Activated naive CD4-positive, alpha-beta T cell treated with anti-CD3 and anti-CD28 coated beads, Interleukin-2, amount 50 U/mL, for 24 hours (primary cell): ENCODE data around the gene RNF32.
A peak's percentile ranks its signal among the peaks of the same experiment; 100 is the strongest.
"Not testable (repeated sequence)": the region's sequence is repeated elsewhere in the genome, so short reads cannot be mapped to it uniquely, and the experiment has no call there.

Experiments
- H3K27ac Mint-ChIP-seq: one replicate; pipeline ENCODE4 v1.8.0; 2021; ENCODE audit warnings: mild to moderate bottlenecking, mixed read lengths
- H3K27me3 Mint-ChIP-seq: one replicate; pipeline ENCODE4 v1.8.0; 2021; ENCODE audit warnings: mixed read lengths
- H3K36me3 Mint-ChIP-seq: one replicate; pipeline ENCODE4 v1.8.0; 2021; ENCODE audit warnings: mixed read lengths
- H3K4me1 Mint-ChIP-seq: one replicate; pipeline ENCODE4 v1.8.0; 2021; ENCODE audit warnings: mixed read lengths
- H3K4me3 Mint-ChIP-seq: one replicate; pipeline ENCODE4 v1.8.0; 2021; ENCODE audit warnings: mild to moderate bottlenecking, mixed read lengths
- H3K9me3 Mint-ChIP-seq: one replicate; pipeline ENCODE4 v1.8.0; 2021; ENCODE audit warnings: mixed read lengths

The RNF32 gene

GRCh38 chr7:156625580-156625979 is 15.0 kb upstream of the RNF32 start:
- Mint-ChIP-seq H3K4me3 (no peak overlapping the region), H3K4me1 (no peaks in the 10 kb centered on the region), H3K27ac (no peak overlapping the region), H3K36me3 (no peaks in the 10 kb centered on the region), H3K27me3 (peaks cover 19% of the 10 kb centered on the region), H3K9me3 (peaks cover 21% of the 10 kb centered on the region)

- peaks cover 14% of the 10 kb centered on the region for H3K27me3 Mint-ChIP-seq
- H3K36me3 Mint-ChIP-seq = no peaks in the 10 kb centered on the region
- no peak overlapping the region for H3K27ac Mint-ChIP-seq
- H3K4me1 Mint-ChIP-seq = no peaks in the 10 kb centered on the region
- peaks cover 18% of the 10 kb centered on the region for H3K9me3 Mint-ChIP-seq
- no peak overlapping the region for H3K4me3 Mint-ChIP-seq
Observed at GRCh38 chr7:156626220-156626895, 14.2 kb upstream of the RNF32 start.

- H3K27ac Mint-ChIP-seq = no peak overlapping the region
- H3K9me3 Mint-ChIP-seq = peaks cover 9% of the 10 kb centered on the region
- no peaks in the 10 kb centered on the region for H3K36me3 Mint-ChIP-seq
- no peaks in the 10 kb centered on the region for H3K4me1 Mint-ChIP-seq
- peaks cover 3% of the 10 kb centered on the region for H3K27me3 Mint-ChIP-seq
- H3K4me3 Mint-ChIP-seq = no peak overlapping the region
Observed at GRCh38 chr7:156628562-156628961, 12.0 kb upstream of the RNF32 start.

GRCh38 chr7:156629873-156630272 is 10.7 kb upstream of the RNF32 start:
- Mint-ChIP-seq H3K36me3 (no peaks in the 10 kb centered on the region), H3K27ac (no peak overlapping the region), H3K4me1 (no peaks in the 10 kb centered on the region), H3K4me3 (no peak overlapping the region), H3K27me3 (peaks cover 6% of the 10 kb centered on the region), H3K9me3 (peaks cover 9% of the 10 kb centered on the region)

DNA sequence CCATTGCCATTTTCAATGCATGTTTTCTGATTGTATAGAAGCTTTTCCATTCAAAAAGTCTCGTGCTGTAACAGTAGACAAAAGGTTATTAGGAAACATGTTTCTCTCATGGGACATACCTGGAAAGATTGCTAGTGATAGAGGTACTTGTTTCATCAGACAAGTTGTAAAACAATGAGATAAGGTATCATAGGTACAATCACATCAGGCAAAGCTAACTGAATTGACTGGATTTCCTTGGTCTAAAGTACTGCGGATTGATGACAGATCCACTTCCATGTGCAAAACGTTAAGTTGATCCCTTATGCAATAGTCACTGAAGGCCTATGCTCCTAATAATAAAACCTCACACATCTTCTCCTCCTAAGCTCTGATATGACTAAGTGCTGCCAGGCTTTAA is 6.5 kb upstream of the RNF32 start:
- Mint-ChIP-seq H3K4me3 (no peak overlapping the region), H3K36me3 (no peaks in the 10 kb centered on the region), H3K9me3 (peaks cover 2% of the 10 kb centered on the region), H3K27me3 (peaks cover 19% of the 10 kb centered on the region), H3K27ac (no peak overlapping the region), H3K4me1 (peaks cover under 1% of the 10 kb centered on the region)

DNA sequence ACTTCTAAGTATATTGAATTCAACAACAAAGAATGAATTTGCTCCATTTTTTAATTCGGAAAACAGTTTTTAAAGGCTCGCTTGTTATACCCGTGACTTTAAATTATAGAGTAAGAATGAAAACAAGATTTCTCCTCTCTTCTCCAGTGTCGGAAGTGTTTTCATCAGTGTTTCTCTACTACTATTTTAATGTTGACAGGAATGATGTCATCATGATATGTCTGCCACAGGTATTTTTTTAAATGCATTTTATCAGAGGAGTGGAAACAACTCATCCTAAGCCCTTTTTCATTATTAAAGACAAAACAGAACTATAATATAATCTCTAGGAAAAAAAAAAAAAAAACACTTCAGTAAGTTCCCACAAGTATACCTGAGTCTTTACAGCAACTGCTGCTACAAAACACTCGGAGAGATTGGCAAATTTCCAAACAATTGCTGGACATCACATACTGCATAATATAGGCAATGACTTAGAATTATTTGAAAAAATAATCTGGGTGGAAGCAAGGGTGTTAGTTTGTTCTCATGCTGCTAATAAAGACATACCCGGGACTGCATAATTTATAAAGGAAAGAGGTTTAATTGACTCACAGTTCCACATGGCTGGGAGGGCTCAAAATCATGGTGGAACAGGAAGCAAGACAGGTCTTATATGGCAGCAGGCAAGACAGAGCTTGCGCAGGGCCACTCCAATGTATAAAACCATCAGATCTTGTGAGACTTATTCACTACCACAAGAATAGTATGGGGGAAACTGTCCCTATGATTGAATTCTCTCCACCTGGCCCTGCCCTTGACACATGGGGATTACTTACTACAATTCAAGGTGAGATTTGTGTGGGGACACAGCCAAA is 4.8 kb upstream of the RNF32 start:
- Mint-ChIP-seq H3K4me1 (peaks cover 9% of the 10 kb centered on the region), H3K36me3 (peaks cover 4% of the 10 kb centered on the region), H3K9me3 (peaks cover 5% of the 10 kb centered on the region), H3K4me3 (no peak overlapping the region), H3K27me3 (peaks cover 23% of the 10 kb centered on the region), H3K27ac (no peak overlapping the region)

DNA sequence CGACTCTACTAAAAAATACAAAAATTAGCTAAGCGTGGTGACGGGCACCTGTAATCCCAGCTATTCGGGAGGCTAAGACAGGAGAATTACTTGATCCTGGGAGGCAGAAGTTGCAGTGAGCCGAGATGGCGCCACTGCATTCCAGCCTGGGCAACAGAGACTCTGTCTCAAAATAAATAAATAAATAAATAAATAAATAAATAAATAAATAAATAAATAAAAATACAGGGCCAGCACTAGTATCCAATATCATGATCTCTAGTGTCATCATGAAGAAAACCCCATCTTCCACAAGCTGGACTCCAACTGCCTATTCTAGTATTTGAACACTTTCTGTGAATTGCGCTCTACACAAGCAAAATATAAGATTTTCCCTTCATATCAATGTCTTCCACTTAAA is 3.5 kb upstream of the RNF32 start:
- H3K27ac Mint-ChIP-seq, H3K4me3 Mint-ChIP-seq, H3K9me3 Mint-ChIP-seq, H3K36me3 Mint-ChIP-seq, H3K4me1 Mint-ChIP-seq: not testable (repeated sequence)
- peaks cover 32% of the 10 kb centered on the region for H3K27me3 Mint-ChIP-seq

- Mint-ChIP-seq H3K27ac (no peak overlapping the region), H3K4me3 (peak overlapping the region; percentile 33), H3K4me1 (peaks cover 9% of the 10 kb centered on the region), H3K36me3 (peaks cover 4% of the 10 kb centered on the region), H3K27me3 (peaks cover 42% of the 10 kb centered on the region), H3K9me3 (peaks cover 5% of the 10 kb centered on the region)
Observed at GRCh38 chr7:156638443-156639077, 2.0 kb upstream of the RNF32 start.

DNA sequence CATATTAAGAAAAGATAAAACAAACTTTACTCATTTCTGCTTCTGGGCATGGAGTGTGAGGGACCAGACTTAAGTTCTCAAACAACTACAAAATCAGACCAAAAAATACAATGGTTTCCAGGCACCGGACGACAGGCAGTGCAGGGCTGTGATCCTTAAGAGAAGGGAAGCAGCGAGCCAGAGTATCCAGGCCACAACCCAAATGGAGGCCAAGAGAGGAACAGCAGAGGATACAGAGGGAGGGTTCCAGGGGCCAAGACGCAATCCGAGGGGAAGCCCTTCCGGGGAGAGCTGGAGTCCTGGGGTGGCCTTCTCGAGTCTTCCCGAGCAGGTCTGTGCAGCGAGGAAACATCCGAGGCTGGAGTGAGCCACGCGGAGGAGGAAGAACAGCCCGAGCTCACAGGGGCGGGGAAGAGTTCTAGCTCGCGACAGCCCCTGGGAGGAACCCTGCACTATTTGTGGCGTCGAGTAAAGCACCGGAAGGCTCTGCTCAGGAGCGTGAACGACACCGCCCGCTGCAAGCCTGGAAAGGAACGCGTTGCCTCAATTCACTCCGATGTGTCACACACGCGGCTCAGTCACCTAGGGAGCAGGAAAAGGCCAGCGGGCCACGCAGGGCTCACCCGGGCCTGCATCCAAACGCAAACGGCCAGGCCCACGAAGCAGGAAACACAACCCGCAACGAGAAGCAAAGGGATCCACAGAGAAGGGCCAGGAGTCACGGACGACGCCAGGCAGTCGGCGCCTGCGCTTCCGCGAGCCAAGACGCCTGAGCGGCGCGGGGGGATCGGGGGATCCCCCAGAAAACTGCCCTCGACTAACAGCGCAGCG is 933 bp upstream of the RNF32 start:
- Mint-ChIP-seq H3K27ac (peak overlapping the region; percentile 68), H3K4me3 (peak overlapping the region; percentile 85), H3K36me3 (peaks cover 4% of the 10 kb centered on the region), H3K9me3 (peaks cover 5% of the 10 kb centered on the region), H3K27me3 (peaks cover 43% of the 10 kb centered on the region), H3K4me1 (peaks cover 9% of the 10 kb centered on the region)

DNA sequence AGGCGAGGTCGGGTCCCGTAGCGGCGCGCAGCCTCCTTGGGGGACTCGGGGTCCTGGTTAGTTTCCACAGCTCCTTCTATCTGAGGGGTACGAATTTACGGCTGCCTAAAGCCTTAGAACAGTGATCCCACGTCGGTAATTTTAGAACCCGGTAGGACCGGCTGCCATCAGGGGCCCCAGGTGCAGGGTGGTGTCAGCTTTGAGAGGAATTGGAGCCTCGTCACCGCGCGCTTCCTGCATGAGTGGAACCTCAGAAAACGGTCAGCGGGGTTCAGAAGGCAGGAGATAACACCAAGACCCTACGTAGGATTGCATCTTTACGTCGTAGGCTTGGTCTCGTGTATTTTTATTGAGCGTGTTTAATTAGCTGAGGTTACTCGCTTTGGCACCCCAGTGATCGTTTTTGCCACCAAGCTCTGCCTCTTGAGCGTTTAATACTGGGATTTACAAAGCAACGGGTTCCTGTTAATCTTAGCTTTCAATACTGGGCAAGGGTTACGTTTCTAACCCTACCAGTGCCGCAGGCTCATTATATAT is 443 bp downstream of the RNF32 start:
- H3K4me1 Mint-ChIP-seq = peaks cover 9% of the 10 kb centered on the region
- H3K27ac Mint-ChIP-seq = peak overlapping the region; percentile 30
- peaks cover 4% of the 10 kb centered on the region for H3K36me3 Mint-ChIP-seq
- H3K27me3 Mint-ChIP-seq = peaks cover 46% of the 10 kb centered on the region
- H3K4me3 Mint-ChIP-seq = peak overlapping the region; percentile 83
- peaks cover 5% of the 10 kb centered on the region for H3K9me3 Mint-ChIP-seq

GRCh38 chr7:156642306-156643045 is 1.9 kb downstream of the RNF32 start:
- no peak overlapping the region for H3K27ac Mint-ChIP-seq
- H3K4me1 Mint-ChIP-seq = peaks cover 9% of the 10 kb centered on the region
- peaks cover 50% of the 10 kb centered on the region for H3K27me3 Mint-ChIP-seq
- peaks cover 4% of the 10 kb centered on the region for H3K36me3 Mint-ChIP-seq
- H3K9me3 Mint-ChIP-seq = peaks cover 5% of the 10 kb centered on the region
- no peak overlapping the region for H3K4me3 Mint-ChIP-seq

- H3K36me3 Mint-ChIP-seq, H3K4me3 Mint-ChIP-seq, H3K9me3 Mint-ChIP-seq, H3K27ac Mint-ChIP-seq, H3K4me1 Mint-ChIP-seq: not testable (repeated sequence)
- H3K27me3 Mint-ChIP-seq = peaks cover 58% of the 10 kb centered on the region
Observed at GRCh38 chr7:156647330-156647729, 6.8 kb downstream of the RNF32 start.

GRCh38 chr7:156650042-156650441 is 9.5 kb downstream of the RNF32 start:
- no peak overlapping the region for H3K27ac Mint-ChIP-seq
- no peak overlapping the region for H3K4me3 Mint-ChIP-seq
- no peaks in the 10 kb centered on the region for H3K36me3 Mint-ChIP-seq
- peaks cover 47% of the 10 kb centered on the region for H3K27me3 Mint-ChIP-seq
- no peaks in the 10 kb centered on the region for H3K9me3 Mint-ChIP-seq
- H3K4me1 Mint-ChIP-seq = no peaks in the 10 kb centered on the region

DNA sequence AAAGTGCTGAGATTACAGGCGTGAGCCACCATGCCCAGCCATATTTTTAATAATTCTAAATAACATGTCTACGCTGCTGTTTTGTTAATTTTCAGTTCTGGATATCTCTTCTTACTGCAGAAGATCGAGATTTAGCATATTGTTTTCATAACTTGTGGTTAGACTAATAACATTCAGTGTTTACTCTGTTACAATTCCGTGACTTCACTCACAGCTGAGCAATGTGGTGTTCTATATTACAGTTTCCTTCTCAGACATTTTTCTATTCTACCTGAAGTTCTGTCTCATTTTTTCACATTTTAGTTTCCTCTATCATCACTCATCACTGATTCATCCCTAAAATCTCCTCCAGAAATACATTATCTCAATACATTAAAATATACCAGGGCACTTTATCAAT is 10.9 kb downstream of the RNF32 start:
- H3K36me3 Mint-ChIP-seq = no peaks in the 10 kb centered on the region
- H3K27me3 Mint-ChIP-seq = peaks cover 39% of the 10 kb centered on the region
- no peaks in the 10 kb centered on the region for H3K4me1 Mint-ChIP-seq

More for the DNA sequence above, 10.9 kb downstream of the RNF32 start:
- Mint-ChIP-seq H3K27ac (no peak overlapping the region), H3K9me3 (no peaks in the 10 kb centered on the region), H3K4me3 (no peak overlapping the region)
